Measurements from ENCODE around the gene TRIM7.
"Not testable (repeated sequence)": the region's sequence is repeated elsewhere in the genome, so short reads cannot be mapped to it uniquely, and the experiment has no call there.

Gene TRIM7

DNA sequence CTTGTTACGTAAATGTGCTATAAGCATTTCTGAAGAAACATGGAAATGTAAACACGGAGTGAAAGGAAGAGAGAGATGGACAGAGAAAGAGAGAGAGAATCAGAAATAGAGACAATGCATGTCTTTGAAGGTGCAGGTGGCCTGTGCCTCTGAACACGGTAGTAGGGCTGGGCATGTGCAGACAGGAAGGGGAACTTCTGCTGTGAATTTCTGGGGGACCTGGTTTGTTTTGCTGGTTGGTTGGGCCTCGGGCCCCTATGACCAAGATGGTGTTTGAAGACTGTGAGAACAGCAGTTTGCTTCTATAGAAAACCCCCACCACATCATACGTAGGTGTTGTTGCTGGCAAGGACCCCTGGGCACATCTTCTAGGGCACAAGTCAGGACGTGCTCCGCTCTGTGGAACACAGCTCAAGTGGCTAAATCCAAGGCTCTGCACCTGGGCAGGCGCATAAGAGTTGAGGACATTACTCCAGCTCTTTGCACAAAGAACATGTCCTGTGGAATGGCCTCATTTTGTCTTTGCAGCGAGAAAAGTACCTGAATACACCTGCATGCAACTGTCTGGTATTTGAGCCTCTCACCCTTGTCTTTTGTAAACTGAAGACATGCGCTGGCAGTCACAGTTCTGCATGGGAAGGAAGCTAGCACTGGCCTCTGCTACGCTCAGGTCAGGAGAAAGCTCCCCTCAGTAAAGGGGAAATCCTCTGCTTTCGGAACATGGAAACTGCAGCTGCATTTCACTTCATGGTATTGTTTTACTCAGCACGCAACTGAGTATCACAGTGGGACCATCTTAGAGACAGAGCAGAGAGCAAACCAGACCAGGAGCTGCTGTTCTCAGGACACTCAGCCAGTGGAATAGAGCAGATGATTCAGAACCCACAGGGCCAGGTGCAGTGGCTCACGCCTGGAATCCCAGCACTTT is 54.9 kb downstream of the TRIM7 start:
- no peak for DNase-seq (ENCODE audit: low read depth)

DNA sequence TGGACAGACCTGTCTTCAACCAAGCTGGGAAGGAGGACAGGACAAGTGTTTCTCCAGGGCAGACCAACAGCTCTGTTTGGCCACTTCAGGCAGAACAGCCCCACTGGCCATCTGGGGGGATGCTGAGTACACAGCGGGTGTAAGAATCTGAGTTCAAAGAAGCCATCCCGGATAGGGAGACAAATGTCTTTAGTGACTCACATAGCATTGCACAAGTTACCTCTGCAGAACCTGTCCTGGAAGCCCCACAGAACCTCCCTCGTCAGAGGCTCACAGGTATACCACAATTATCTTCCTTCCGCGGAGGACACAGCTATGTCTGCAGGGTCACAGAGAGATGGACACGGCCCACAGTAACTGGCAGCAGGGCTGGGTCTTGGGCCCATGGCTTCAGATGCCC is 55.6 kb downstream of the TRIM7 start:
- no peak for DNase-seq (ENCODE audit: low read depth)

DNA sequence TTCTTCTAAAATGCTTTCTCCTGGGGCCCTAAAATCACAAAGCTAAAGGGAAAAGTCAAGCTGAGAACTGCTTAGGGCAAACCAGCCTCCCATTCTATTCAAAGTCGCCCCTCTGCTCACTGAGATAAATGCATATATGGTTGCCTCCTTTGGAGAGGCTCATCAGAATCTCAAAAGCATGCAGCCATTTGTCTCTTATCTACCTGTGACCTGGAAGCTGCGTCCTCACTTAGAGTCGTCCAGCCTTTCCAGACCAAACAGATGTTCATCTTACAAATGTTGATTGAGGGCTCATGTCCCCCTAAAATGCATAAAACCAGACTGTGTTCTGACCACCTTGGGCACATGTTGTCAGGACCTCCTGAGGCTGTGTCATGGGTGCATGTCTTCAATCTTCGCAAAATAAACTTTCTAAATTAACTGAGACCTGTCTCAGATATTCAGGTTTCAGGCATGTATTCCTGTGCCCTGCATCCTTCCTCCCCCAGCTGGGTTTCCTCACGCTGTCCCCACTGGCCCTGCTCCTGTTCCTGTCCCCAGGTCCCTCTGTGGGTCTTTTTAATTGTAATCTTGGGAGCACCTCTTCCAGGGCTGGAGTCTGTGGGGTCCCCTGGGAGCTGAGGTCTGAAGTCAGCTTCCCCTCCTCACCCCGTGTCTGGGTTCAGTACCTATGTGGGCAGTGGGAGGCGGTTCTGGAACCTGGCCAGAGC is 57.9 kb downstream of the TRIM7 start, which contains the start of gene OR2V2:
OR2V2 (plus strand) TSS at position 660 of the 710 bp plus-strand sequence. CDS start 7,357 bp downstream, outside the sequence.
- not testable (repeated sequence) for DNase-seq (ENCODE audit: low read depth)

DNA sequence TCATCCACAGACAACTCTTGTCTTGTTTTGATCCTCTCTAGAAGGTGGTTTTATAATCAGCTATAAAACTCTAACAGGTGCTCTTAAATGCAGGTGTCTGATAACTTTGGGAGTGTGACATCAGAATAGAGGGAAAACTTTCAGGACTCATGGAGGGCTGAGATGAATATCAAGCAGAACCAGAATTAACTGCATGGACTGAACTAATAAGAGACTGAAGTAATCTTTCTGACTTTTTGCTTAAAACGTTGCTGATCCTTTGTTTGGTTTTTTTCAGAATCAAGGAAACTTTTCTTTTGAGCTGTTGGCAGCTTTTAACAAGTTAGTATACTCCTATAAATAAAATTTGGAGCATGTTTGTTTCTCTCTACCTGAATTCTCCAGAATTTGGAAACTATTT is 59.9 kb downstream of the TRIM7 start:
- DNase-seq (ENCODE audit: low read depth) = no peak
